ENCODE data around the gene FOXP1.

FOXP1 gene

GRCh38 chr3:71583566-71584393 lies at the start of gene FOXP1:
Gene FOXP1 (minus strand): TSS chr3:71583728. CDS start chr3:71198381, 385,347 bp downstream.
- Histone ChIP-seq H3K9me3 (ENCODE audit: low read length) (no peaks in the 10 kb centered on the region), H3K27ac (ENCODE audit: low read depth, low read length) (peak within 1 kb of the TSS; percentile 96), H3K36me3 (ENCODE audit: insufficient read depth, low read length) (no peaks in the 10 kb centered on the region), H3K4me1 (ENCODE audit: insufficient read depth, low read length) (peaks cover 23% of the 10 kb centered on the region), H3K4me3 (ENCODE audit: low read depth in 1 of 2, low read length in 2 of 2) (peak within 1 kb of the TSS; percentile 71 to 89), H3K9ac (ENCODE audit: low read length) (peak within 1 kb of the TSS; percentile 76), H3K27me3 (ENCODE audit: control insufficient read depth in 1 of 2, insufficient read depth in 2 of 2, low read length in 2 of 2) (no peaks in the 10 kb centered on the region)

- Histone ChIP-seq H3K4me3 (ENCODE audit: low read depth in 1 of 2, low read length in 2 of 2) (no peak overlapping the region), H3K36me3 (ENCODE audit: insufficient read depth, low read length) (no peaks in the 10 kb centered on the region), H3K9ac (ENCODE audit: low read length) (no peak overlapping the region), H3K27me3 (ENCODE audit: control insufficient read depth in 1 of 2, insufficient read depth in 2 of 2, low read length in 2 of 2) (no peaks in the 10 kb centered on the region), H3K4me1 (ENCODE audit: insufficient read depth, low read length) (peaks cover 3% of the 10 kb centered on the region), H3K9me3 (ENCODE audit: low read length) (no peaks in the 10 kb centered on the region), H3K27ac (ENCODE audit: low read depth, low read length) (no peak overlapping the region)
Measured at GRCh38 chr3:71629711-71630110, 46.2 kb upstream of the FOXP1 start.

- no peaks in the 10 kb centered on the region for H3K36me3 ChIP-seq (ENCODE audit: insufficient read depth, low read length)
- H3K27me3 ChIP-seq (ENCODE audit: control insufficient read depth in 1 of 2, insufficient read depth in 2 of 2, low read length in 2 of 2), result no peaks in the 10 kb centered on the region
- H3K9me3 ChIP-seq (ENCODE audit: low read length), result no peaks in the 10 kb centered on the region
- no peak overlapping the region for H3K4me3 ChIP-seq (ENCODE audit: low read depth in 1 of 2, low read length in 2 of 2)
- no peak overlapping the region for H3K27ac ChIP-seq (ENCODE audit: low read depth, low read length)
- H3K4me1 ChIP-seq (ENCODE audit: insufficient read depth, low read length), result peaks cover 3% of the 10 kb centered on the region
- H3K9ac ChIP-seq (ENCODE audit: low read length), result no peak overlapping the region
Measured at GRCh38 chr3:71629289-71629688, 45.8 kb upstream of the FOXP1 start.

- no peak overlapping the region for H3K4me3 ChIP-seq (ENCODE audit: low read depth in 1 of 2, low read length in 2 of 2)
- H3K27ac ChIP-seq (ENCODE audit: low read depth, low read length), result no peak overlapping the region
- no peaks in the 10 kb centered on the region for H3K9me3 ChIP-seq (ENCODE audit: low read length)
- H3K9ac ChIP-seq (ENCODE audit: low read length), result no peak overlapping the region
- no peaks in the 10 kb centered on the region for H3K27me3 ChIP-seq (ENCODE audit: control insufficient read depth in 1 of 2, insufficient read depth in 2 of 2, low read length in 2 of 2)
- H3K36me3 ChIP-seq (ENCODE audit: insufficient read depth, low read length), result no peaks in the 10 kb centered on the region
- H3K4me1 ChIP-seq (ENCODE audit: insufficient read depth, low read length), result peaks cover 3% of the 10 kb centered on the region
Measured at GRCh38 chr3:71628522-71628921, 45.0 kb upstream of the FOXP1 start.

- no peaks in the 10 kb centered on the region for H3K36me3 ChIP-seq (ENCODE audit: insufficient read depth, low read length)
- H3K9me3 ChIP-seq (ENCODE audit: low read length), result no peaks in the 10 kb centered on the region
- H3K27me3 ChIP-seq (ENCODE audit: control insufficient read depth in 1 of 2, insufficient read depth in 2 of 2, low read length in 2 of 2), result no peaks in the 10 kb centered on the region
- no peak overlapping the region for H3K9ac ChIP-seq (ENCODE audit: low read length)
- H3K27ac ChIP-seq (ENCODE audit: low read depth, low read length), result no peak overlapping the region
- no peak overlapping the region for H3K4me3 ChIP-seq (ENCODE audit: low read depth in 1 of 2, low read length in 2 of 2)
- H3K4me1 ChIP-seq (ENCODE audit: insufficient read depth, low read length), result peaks cover 3% of the 10 kb centered on the region
Measured at GRCh38 chr3:71625676-71626075, 42.1 kb upstream of the FOXP1 start.

- Histone ChIP-seq H3K27ac (ENCODE audit: low read depth, low read length) (no peak overlapping the region), H3K4me1 (ENCODE audit: insufficient read depth, low read length) (no peaks in the 10 kb centered on the region), H3K9me3 (ENCODE audit: low read length) (no peaks in the 10 kb centered on the region), H3K4me3 (ENCODE audit: low read depth in 1 of 2, low read length in 2 of 2) (no peak overlapping the region), H3K27me3 (ENCODE audit: control insufficient read depth in 1 of 2, insufficient read depth in 2 of 2, low read length in 2 of 2) (no peaks in the 10 kb centered on the region), H3K9ac (ENCODE audit: low read length) (no peak overlapping the region), H3K36me3 (ENCODE audit: insufficient read depth, low read length) (no peaks in the 10 kb centered on the region)
Measured at GRCh38 chr3:71621825-71622537, 38.5 kb upstream of the FOXP1 start.

- no peak overlapping the region for H3K9ac ChIP-seq (ENCODE audit: low read length)
- H3K9me3 ChIP-seq (ENCODE audit: low read length), result no peaks in the 10 kb centered on the region
- H3K27me3 ChIP-seq (ENCODE audit: control insufficient read depth in 1 of 2, insufficient read depth in 2 of 2, low read length in 2 of 2), result no peaks in the 10 kb centered on the region
- H3K36me3 ChIP-seq (ENCODE audit: insufficient read depth, low read length), result no peaks in the 10 kb centered on the region
- no peak overlapping the region for H3K4me3 ChIP-seq (ENCODE audit: low read depth in 1 of 2, low read length in 2 of 2)
- no peaks in the 10 kb centered on the region for H3K4me1 ChIP-seq (ENCODE audit: insufficient read depth, low read length)
- H3K27ac ChIP-seq (ENCODE audit: low read depth, low read length), result no peak overlapping the region
Measured at GRCh38 chr3:71618538-71618937, 35.0 kb upstream of the FOXP1 start.

GRCh38 chr3:71616571-71617021 lies 33.1 kb upstream of the FOXP1 start:
- Histone ChIP-seq H3K27ac (ENCODE audit: low read depth, low read length) (no peak overlapping the region), H3K4me3 (ENCODE audit: low read depth in 1 of 2, low read length in 2 of 2) (no peak overlapping the region), H3K27me3 (ENCODE audit: control insufficient read depth in 1 of 2, insufficient read depth in 2 of 2, low read length in 2 of 2) (no peaks in the 10 kb centered on the region), H3K4me1 (ENCODE audit: insufficient read depth, low read length) (no peaks in the 10 kb centered on the region), H3K9ac (ENCODE audit: low read length) (no peak overlapping the region), H3K36me3 (ENCODE audit: insufficient read depth, low read length) (no peaks in the 10 kb centered on the region), H3K9me3 (ENCODE audit: low read length) (no peaks in the 10 kb centered on the region)

GRCh38 chr3:71614869-71615268 lies 31.3 kb upstream of the FOXP1 start:
- Histone ChIP-seq H3K4me1 (ENCODE audit: insufficient read depth, low read length) (no peaks in the 10 kb centered on the region), H3K36me3 (ENCODE audit: insufficient read depth, low read length) (no peaks in the 10 kb centered on the region), H3K4me3 (ENCODE audit: low read depth in 1 of 2, low read length in 2 of 2) (no peak overlapping the region), H3K27me3 (ENCODE audit: control insufficient read depth in 1 of 2, insufficient read depth in 2 of 2, low read length in 2 of 2) (no peaks in the 10 kb centered on the region), H3K9me3 (ENCODE audit: low read length) (no peaks in the 10 kb centered on the region), H3K9ac (ENCODE audit: low read length) (no peak overlapping the region), H3K27ac (ENCODE audit: low read depth, low read length) (no peak overlapping the region)

GRCh38 chr3:71614426-71614825 lies 30.9 kb upstream of the FOXP1 start:
- no peaks in the 10 kb centered on the region for H3K27me3 ChIP-seq (ENCODE audit: control insufficient read depth in 1 of 2, insufficient read depth in 2 of 2, low read length in 2 of 2)
- H3K4me1 ChIP-seq (ENCODE audit: insufficient read depth, low read length), result no peaks in the 10 kb centered on the region
- H3K4me3 ChIP-seq (ENCODE audit: low read depth in 1 of 2, low read length in 2 of 2), result no peak overlapping the region
- H3K9me3 ChIP-seq (ENCODE audit: low read length), result no peaks in the 10 kb centered on the region
- no peak overlapping the region for H3K9ac ChIP-seq (ENCODE audit: low read length)
- no peak overlapping the region for H3K27ac ChIP-seq (ENCODE audit: low read depth, low read length)
- no peaks in the 10 kb centered on the region for H3K36me3 ChIP-seq (ENCODE audit: insufficient read depth, low read length)

GRCh38 chr3:71611099-71611498 lies 27.6 kb upstream of the FOXP1 start:
- H3K36me3 ChIP-seq (ENCODE audit: insufficient read depth, low read length), result no peaks in the 10 kb centered on the region

More at GRCh38 chr3:71611099-71611498, 27.6 kb upstream of the FOXP1 start:
- no peak overlapping the region for H3K27ac ChIP-seq (ENCODE audit: low read depth, low read length)
- H3K9me3 ChIP-seq (ENCODE audit: low read length), result no peaks in the 10 kb centered on the region
- no peaks in the 10 kb centered on the region for H3K27me3 ChIP-seq (ENCODE audit: control insufficient read depth in 1 of 2, insufficient read depth in 2 of 2, low read length in 2 of 2)
- no peak overlapping the region for H3K4me3 ChIP-seq (ENCODE audit: low read depth in 1 of 2, low read length in 2 of 2)
- H3K4me1 ChIP-seq (ENCODE audit: insufficient read depth, low read length), result no peaks in the 10 kb centered on the region
- no peak overlapping the region for H3K9ac ChIP-seq (ENCODE audit: low read length)
